ENCODE results near the gene SHISA6. TPM values are rescaled to one million over a fixed set of nuclear protein-coding genes. Genes with fewer than 3 reads are reported as not detected.
"Not testable (repeated sequence)": the region's sequence is repeated elsewhere in the genome, so short reads cannot be mapped to it uniquely, and the experiment has no call there.

Gene SHISA6
- total and polyA plus RNA-seq, 11 donors, result 0.16 to 1.0 (median 0.29) TPM

DNA sequence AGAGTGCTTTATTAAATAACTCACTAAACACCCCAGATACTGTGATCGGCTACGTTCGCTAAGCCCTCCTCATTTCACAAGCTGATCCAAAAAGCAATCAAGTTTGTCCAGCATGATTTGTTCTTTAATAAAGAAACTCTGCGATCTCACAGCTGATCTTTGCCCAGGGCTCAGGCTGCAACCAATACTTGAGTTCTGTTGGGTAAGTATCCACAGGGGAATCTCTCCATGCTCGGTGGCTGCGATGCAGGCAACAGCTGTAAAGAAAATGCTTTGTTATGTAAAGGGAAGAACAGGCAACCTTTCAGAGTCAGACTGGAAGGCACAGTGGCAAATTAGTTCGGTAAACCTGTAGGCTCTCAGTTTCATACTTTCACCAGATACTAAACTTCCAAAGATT lies 67.5 kb downstream of the SHISA6 start:
- Histone ChIP-seq H3K4me3 (no peak overlapping the region), H3K4me1 (no peaks in the 10 kb centered on the region), H3K36me3 (no peaks in the 10 kb centered on the region), H3K9me3 (no peaks in the 10 kb centered on the region), H3K27me3 (no peaks in the 10 kb centered on the region), H3K27ac (no peak overlapping the region)
- ATAC-seq, result no peak
- no peak for DNase-seq
- intact Hi-C loops (cut with DNase I), result no loop called here
- TF ChIP-seq POLR2A (IDR thresholded peaks at IDR 0.05), result no peak
- TF ChIP-seq, protein P1, sequence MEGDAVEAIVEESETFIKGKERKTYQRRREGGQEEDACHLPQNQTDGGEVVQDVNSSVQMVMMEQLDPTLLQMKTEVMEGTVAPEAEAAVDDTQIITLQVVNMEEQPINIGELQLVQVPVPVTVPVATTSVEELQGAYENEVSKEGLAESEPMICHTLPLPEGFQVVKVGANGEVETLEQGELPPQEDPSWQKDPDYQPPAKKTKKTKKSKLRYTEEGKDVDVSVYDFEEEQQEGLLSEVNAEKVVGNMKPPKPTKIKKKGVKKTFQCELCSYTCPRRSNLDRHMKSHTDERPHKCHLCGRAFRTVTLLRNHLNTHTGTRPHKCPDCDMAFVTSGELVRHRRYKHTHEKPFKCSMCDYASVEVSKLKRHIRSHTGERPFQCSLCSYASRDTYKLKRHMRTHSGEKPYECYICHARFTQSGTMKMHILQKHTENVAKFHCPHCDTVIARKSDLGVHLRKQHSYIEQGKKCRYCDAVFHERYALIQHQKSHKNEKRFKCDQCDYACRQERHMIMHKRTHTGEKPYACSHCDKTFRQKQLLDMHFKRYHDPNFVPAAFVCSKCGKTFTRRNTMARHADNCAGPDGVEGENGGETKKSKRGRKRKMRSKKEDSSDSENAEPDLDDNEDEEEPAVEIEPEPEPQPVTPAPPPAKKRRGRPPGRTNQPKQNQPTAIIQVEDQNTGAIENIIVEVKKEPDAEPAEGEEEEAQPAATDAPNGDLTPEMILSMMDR (IDR thresholded peaks at IDR 0.05), result no peak
- 66 to 70% (median 69%) methylated on average over 7 of the region's 7 CpGs for WGBS, 4 donors

DNA sequence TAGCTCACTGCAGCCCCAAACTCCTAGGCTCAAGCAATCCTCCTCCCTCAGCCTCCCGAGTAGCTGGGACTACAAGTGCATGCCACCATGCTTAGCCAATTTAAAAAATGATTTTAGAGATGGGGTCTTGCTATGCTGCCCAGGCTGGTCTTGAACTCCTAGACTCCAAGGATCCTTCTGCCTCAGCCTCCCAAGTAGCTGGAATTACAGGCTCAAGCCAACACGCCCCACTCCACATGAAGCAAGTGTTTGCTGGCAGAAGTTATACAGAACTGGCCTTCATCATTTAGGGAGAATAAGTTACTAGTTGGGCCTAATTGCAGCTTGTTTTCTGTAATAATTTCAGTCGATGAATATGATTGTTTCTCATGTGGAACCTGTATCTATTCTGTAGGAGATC lies 68.0 kb downstream of the SHISA6 start:
- H3K9me3 ChIP-seq, result no peaks in the 10 kb centered on the region
- H3K4me3 ChIP-seq, result no peak overlapping the region
- H3K4me1 ChIP-seq, result no peaks in the 10 kb centered on the region
- no peaks in the 10 kb centered on the region for H3K36me3 ChIP-seq
- no peak overlapping the region for H3K27ac ChIP-seq
- no peaks in the 10 kb centered on the region for H3K27me3 ChIP-seq
- intact Hi-C loops (cut with DNase I), result no loop called here
- no peak for DNase-seq
- no peak for TF ChIP-seq POLR2A (IDR thresholded peaks at IDR 0.05)
- TF ChIP-seq, protein P1 (IDR thresholded peaks at IDR 0.05), result no peak
- no peak for ATAC-seq
- WGBS, 4 donors, result 77 to 90% (median 79%) methylated on average over 3 of the region's 3 CpGs

DNA sequence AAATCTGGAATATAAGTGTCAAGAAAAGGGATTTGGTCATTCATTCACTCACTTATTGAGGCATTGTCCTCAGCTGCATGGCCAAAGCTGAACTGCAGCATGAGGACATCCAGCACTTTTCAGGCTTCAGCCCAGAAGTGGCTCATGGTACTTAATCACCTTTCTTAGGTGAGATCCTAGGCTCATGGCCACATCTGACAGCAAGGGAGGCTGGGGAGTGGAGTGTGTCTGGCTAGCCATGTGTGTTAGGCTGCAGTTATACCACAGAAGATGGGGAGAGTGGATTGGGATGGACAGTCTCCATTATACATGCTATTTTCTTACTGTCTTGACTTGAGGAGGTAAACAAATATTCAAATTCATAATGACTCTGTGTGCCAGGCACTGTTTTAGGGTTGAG lies 68.8 kb downstream of the SHISA6 start:
- no peaks in the 10 kb centered on the region for H3K9me3 ChIP-seq
- intact Hi-C loops (cut with DNase I), result no loop called here
- H3K36me3 ChIP-seq, result no peaks in the 10 kb centered on the region
- no peak for ATAC-seq
- no peak overlapping the region for H3K4me3 ChIP-seq
- no peak overlapping the region for H3K27ac ChIP-seq
- no peaks in the 10 kb centered on the region for H3K4me1 ChIP-seq
- H3K27me3 ChIP-seq, result no peaks in the 10 kb centered on the region
- TF ChIP-seq, protein P1 (IDR thresholded peaks at IDR 0.05), result no peak
- TF ChIP-seq POLR2A (IDR thresholded peaks at IDR 0.05), result no peak
- no peak for DNase-seq

DNA sequence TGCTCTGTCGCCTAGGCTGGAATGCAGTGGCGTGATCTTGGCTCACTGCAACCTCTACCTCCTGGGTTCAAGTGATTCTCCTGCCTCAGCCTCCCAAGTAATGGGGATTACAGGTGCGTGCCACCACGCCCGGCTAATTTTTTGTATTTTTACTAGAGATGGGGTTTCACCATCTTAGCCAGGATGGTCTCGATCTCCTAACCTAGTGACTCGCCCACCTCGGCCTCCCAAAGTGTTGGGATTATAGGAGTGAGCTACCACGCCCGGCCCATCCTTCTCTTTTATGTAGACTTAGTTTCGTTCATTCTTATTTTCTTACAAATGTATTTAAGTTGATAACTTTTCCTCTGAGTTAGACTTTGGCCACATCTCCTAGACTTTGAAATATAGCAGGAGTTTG lies 75.4 kb downstream of the SHISA6 start:
- H3K4me1 ChIP-seq; H3K36me3 ChIP-seq; H3K27ac ChIP-seq; H3K4me3 ChIP-seq; H3K9me3 ChIP-seq; ATAC-seq; H3K27me3 ChIP-seq; DNase-seq; intact Hi-C loops (cut with DNase I): not testable (repeated sequence)
- 79 to 91% (median 86%) methylated on average over 11 of the region's 11 CpGs for WGBS, 4 donors

DNA sequence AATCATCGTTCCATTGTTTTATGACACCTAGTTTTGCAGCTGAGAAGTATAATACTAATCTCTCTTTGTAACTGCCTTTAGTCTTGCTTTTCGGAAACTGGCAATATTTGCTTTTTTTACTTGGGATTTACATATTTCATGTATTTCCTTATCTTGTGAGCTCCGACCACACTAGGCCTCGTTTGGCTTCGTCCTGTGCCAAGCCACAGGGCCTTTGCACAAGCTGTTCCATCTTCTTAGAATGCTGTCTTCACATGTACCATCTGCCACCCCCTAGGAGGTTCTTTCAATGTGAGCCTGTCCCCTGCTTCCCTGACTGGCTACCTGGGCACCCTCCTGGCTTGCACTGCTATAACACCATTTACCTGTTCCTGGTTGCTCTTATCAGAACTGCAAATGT lies 77.2 kb downstream of the SHISA6 start:
- H3K9me3 ChIP-seq, result peaks cover 0 to 8% (median 0%) of the 10 kb centered on the region in 12 donors
- no peak overlapping the region for H3K4me3 ChIP-seq
- no peak for ATAC-seq
- WGBS, 4 donors, result 87 to 93% (median 90%) methylated on average over 5 of the region's 5 CpGs
- peaks cover 0 to 5% (median 0%) of the 10 kb centered on the region in 9 donors for H3K27me3 ChIP-seq
- no peak overlapping the region for H3K27ac ChIP-seq
- TF ChIP-seq, protein P1 (IDR thresholded peaks at IDR 0.05), result no peak
- TF ChIP-seq POLR2A (IDR thresholded peaks at IDR 0.05), result no peak
- DNase-seq, result no peak
- intact Hi-C loops (cut with DNase I), result no loop called here
- no peaks in the 10 kb centered on the region for H3K4me1 ChIP-seq
- no peaks in the 10 kb centered on the region for H3K36me3 ChIP-seq

All from heart left ventricle (tissue), 16 donors.